Fibroblast of lung (primary cell): ENCODE data around the gene C11orf52. TPM values are rescaled to one million over a fixed set of nuclear protein-coding genes. Genes with fewer than 3 reads are reported as not detected.

Source experiments
- DNase-seq, 2 donors: peaks; one replicate each; pipeline versions ENCODE4 v3.0.0 to v3.0.0-alpha.2; 2010; ENCODE audit warnings: low read depth in 2 of 2
- H2AFZ ChIP-seq: 2 replicates; pipeline ENCODE4 v1.5.1; 2012; ENCODE audit warnings: low read length, control low read depth, inconsistent platforms
- H3K27ac ChIP-seq: 2 replicates; pipeline ENCODE4 v1.5.1; 2011; ENCODE audit warnings: low read length, control low read depth; ENCODE audit not compliant: insufficient read depth
- H3K27me3 ChIP-seq: 2 replicates; pipeline ENCODE4 v1.5.1; 2011; ENCODE audit warnings: mild to moderate bottlenecking, low read length; ENCODE audit not compliant: control insufficient read depth, insufficient read depth
- H3K36me3 ChIP-seq: 2 replicates; pipeline ENCODE4 v1.5.1; 2011; ENCODE audit warnings: low read length; ENCODE audit not compliant: control insufficient read depth, insufficient read depth
- H3K4me1 ChIP-seq: 2 replicates; pipeline ENCODE4 v1.5.1; 2011; ENCODE audit warnings: low read length; ENCODE audit not compliant: control insufficient read depth, insufficient read depth; ENCODE audit errors: extremely low read depth
- H3K4me2 ChIP-seq: 2 replicates; pipeline ENCODE4 v1.5.1; 2011; ENCODE audit warnings: low read length, control low read depth; ENCODE audit not compliant: insufficient read depth; ENCODE audit errors: extremely low read depth
- H3K4me3 ChIP-seq, 4 experiments: fragments of 200-600 bp in 1 of 4; sonication (generic) in 1 of 4; replicated peaks in 1 of 4; 2 replicates each; pipeline ENCODE4 v1.5.1; 2011 to 2016; ENCODE audit warnings: low read length in 4 of 4, low read depth in 3 of 4, mild to moderate bottlenecking in 3 of 4, control low read depth in 2 of 4, inconsistent platforms in 1 of 4, mixed read lengths in 1 of 4; ENCODE audit not compliant: insufficient read depth in 1 of 4; ENCODE audit errors: control extremely low read depth in 1 of 4
- H3K79me2 ChIP-seq: 2 replicates; pipeline ENCODE4 v1.5.1; 2012; ENCODE audit warnings: mild to moderate bottlenecking, low read length, inconsistent platforms; ENCODE audit not compliant: control insufficient read depth, insufficient read depth
- H3K9ac ChIP-seq: 2 replicates; pipeline ENCODE4 v1.5.1; 2011; ENCODE audit warnings: mild to moderate bottlenecking, low read length, control low read depth; ENCODE audit not compliant: insufficient read depth
- H3K9me3 ChIP-seq: 2 replicates; pipeline ENCODE4 v1.5.1; 2012; ENCODE audit warnings: low read depth, low read length; ENCODE audit not compliant: control insufficient read depth, insufficient read depth
- H4K20me1 ChIP-seq: 2 replicates; pipeline ENCODE4 v1.5.1; 2011; ENCODE audit warnings: low read length; ENCODE audit not compliant: control insufficient read depth, insufficient read depth; ENCODE audit errors: extremely low read depth
- EZH2 ChIP-seq: IDR thresholded peaks from 2 replicates; pipeline ENCODE4 v1.5.1; 2012; ENCODE audit warnings: low read length, control low read depth, mild to moderate bottlenecking; ENCODE audit errors: missing control alignments
- polyA plus RNA-seq, 2 donors: library from polyadenylated mRNA; depleted of rRNA in 1 of 2; stranded (reverse) in 1 of 2; unstranded in 1 of 2; fragments of >200 nt; gene quantifications; 2 replicates each; pipeline ENCODE4 v1.2.1, GENCODE V29; 2011 to 2012; ENCODE audit warnings: missing spikeins in 1 of 2
- total RNA-seq: library from RNA; depleted of rRNA; stranded (reverse); fragments of >200 nt; gene quantifications from 2 replicates; pipeline ENCODE4 v1.2.1, GENCODE V29; 2014
- TF ChIP-seq, protein P1 (sequence below), 2 donors: IDR thresholded peaks in 1 of 2; conservative IDR thresholded peaks in 1 of 2; 1 replicate in 1 of 2; 2 replicates in 1 of 2; pipeline ENCODE4 v1.5.1; 2011 to 2012; ENCODE audit warnings: low read length in 2 of 2, control low read depth in 1 of 2, inconsistent platforms in 1 of 2, low read depth in 1 of 2, mild to moderate bottlenecking in 1 of 2

C11orf52 gene
- total and polyA plus RNA-seq, 2 donors (not counting 1 experiment from before 2014, with no cell fraction given): 0.99 to 1.3 TPM

DNA sequence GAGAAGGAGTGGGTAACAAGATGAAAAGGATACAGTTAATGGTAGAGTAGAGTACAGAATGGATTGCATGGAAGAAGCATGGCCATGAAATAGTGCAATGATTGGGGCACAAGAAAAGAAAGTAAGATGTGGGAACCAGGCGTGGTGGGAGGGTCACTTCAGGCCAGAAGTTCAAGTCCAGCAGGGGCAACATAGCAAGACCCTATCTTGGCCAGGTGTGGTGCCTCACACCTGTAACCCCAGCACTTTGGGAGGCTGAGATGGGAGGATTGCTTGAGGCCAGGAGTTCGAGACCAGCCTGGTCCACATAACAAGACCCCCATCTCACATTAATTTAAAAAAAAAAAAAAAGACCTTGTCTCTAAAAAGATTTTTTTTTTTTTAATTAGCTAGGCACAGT is 1.4 kb upstream of the C11orf52 start:
- Histone ChIP-seq H3K79me2 (no peaks in the 10 kb centered on the region), H3K27ac (no peak overlapping the region), H3K4me1 (peaks cover 13% of the 10 kb centered on the region), H3K4me3 (no peak overlapping the region), H4K20me1 (no peaks in the 10 kb centered on the region), H3K27me3 (no peaks in the 10 kb centered on the region), H3K4me2 (no peak overlapping the region), H3K36me3 (no peaks in the 10 kb centered on the region), H2AFZ (no peak overlapping the region), H3K9me3 (no peaks in the 10 kb centered on the region), H3K9ac (no peak overlapping the region)
- no peak for TF ChIP-seq EZH2
- TF ChIP-seq, protein P1, sequence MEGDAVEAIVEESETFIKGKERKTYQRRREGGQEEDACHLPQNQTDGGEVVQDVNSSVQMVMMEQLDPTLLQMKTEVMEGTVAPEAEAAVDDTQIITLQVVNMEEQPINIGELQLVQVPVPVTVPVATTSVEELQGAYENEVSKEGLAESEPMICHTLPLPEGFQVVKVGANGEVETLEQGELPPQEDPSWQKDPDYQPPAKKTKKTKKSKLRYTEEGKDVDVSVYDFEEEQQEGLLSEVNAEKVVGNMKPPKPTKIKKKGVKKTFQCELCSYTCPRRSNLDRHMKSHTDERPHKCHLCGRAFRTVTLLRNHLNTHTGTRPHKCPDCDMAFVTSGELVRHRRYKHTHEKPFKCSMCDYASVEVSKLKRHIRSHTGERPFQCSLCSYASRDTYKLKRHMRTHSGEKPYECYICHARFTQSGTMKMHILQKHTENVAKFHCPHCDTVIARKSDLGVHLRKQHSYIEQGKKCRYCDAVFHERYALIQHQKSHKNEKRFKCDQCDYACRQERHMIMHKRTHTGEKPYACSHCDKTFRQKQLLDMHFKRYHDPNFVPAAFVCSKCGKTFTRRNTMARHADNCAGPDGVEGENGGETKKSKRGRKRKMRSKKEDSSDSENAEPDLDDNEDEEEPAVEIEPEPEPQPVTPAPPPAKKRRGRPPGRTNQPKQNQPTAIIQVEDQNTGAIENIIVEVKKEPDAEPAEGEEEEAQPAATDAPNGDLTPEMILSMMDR (conservative IDR thresholded peaks at IDR 0.05 in 1 of 2, IDR thresholded peaks at IDR 0.05 in 1 of 2; ENCODE audit: low read depth in 1 of 2, low read length in 2 of 2): no peak
- DNase-seq: no peak

DNA sequence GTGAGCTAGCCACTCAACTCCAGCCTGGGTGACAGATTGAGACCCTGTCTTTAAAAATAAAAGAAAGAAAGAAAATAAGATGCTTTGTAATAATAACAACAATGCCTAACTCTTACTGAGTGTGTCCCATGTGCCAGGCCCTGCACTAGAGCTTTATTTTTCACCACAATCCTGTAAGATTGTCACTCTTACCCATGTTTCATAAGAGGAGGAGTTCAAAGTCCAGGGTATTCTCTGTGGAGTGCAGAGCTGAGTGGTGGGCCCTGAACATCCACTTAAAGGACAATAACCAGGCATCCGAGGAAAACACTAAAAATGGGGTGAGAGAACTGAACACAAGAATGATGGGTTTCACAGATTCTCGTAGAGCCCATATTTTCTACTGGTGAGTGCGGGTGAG is 925 bp upstream of the C11orf52 start:
- no peak overlapping the region for H3K9ac ChIP-seq
- no peak overlapping the region for H3K27ac ChIP-seq
- no peaks in the 10 kb centered on the region for H4K20me1 ChIP-seq
- no peaks in the 10 kb centered on the region for H3K36me3 ChIP-seq
- peaks cover 13% of the 10 kb centered on the region for H3K4me1 ChIP-seq
- H2AFZ ChIP-seq: no peak overlapping the region
- no peaks in the 10 kb centered on the region for H3K9me3 ChIP-seq
- H3K27me3 ChIP-seq: no peaks in the 10 kb centered on the region
- DNase-seq: no peak
- H3K79me2 ChIP-seq: no peaks in the 10 kb centered on the region
- no peak overlapping the region for H3K4me3 ChIP-seq
- no peak for TF ChIP-seq EZH2
- TF ChIP-seq, protein P1 (conservative IDR thresholded peaks at IDR 0.05 in 1 of 2, IDR thresholded peaks at IDR 0.05 in 1 of 2; ENCODE audit: low read depth in 1 of 2, low read length in 2 of 2): no peak
- no peak overlapping the region for H3K4me2 ChIP-seq

DNA sequence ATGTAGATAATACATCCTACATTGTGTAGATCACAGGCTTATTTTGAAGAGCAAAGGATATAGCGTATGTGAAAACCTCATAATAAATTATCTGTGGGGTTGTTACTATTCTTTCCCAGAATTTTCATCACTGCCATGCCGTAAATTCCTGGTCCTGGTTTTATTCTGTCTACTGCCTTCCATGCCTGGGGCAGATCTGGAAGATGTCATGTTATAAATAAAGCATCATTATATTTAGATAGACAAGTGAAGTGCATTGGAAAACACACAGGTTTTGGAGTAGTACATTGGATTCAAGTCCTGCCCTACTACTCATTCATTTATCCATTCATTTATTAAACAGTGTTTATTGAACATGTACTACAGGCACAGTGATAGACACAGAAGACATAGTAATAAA is 2.2 kb downstream of the C11orf52 start:
- no peaks in the 10 kb centered on the region for H4K20me1 ChIP-seq
- H3K36me3 ChIP-seq: no peaks in the 10 kb centered on the region
- DNase-seq: no peak
- no peak overlapping the region for H3K4me2 ChIP-seq
- H3K79me2 ChIP-seq: no peaks in the 10 kb centered on the region
- no peak overlapping the region for H3K9ac ChIP-seq
- H3K27ac ChIP-seq: no peak overlapping the region
- no peak overlapping the region for H2AFZ ChIP-seq
- H3K4me1 ChIP-seq: peaks cover 11% of the 10 kb centered on the region
- no peaks in the 10 kb centered on the region for H3K27me3 ChIP-seq
- no peak overlapping the region for H3K4me3 ChIP-seq
- TF ChIP-seq, protein P1 (conservative IDR thresholded peaks at IDR 0.05 in 1 of 2, IDR thresholded peaks at IDR 0.05 in 1 of 2; ENCODE audit: low read depth in 1 of 2, low read length in 2 of 2): no peak
- no peak for TF ChIP-seq EZH2
- H3K9me3 ChIP-seq: no peaks in the 10 kb centered on the region
